SK-N-SH (cell line): Measurements from ENCODE around the gene TRMO. TPM values are rescaled to one million over a fixed set of nuclear protein-coding genes. Genes with fewer than 3 reads are reported as not detected.

Experiments
- CTCF ChIA-PET: fragments of 300-600, 350-600 bp; formaldehyde crosslinking; extraction: SDS; loops from one replicate; lab custom pipeline; 2021; lab: Yijun Ruan, JAX
- POLR2A ChIA-PET: fragments of 350-600 bp; sonication (Branson Sonifier 250); formaldehyde crosslinking; extraction: SDS; loops from one replicate; lab custom pipeline; 2020; ENCODE audit warnings: antibody characterized with exemption, inconsistent platforms; lab: Yijun Ruan, JAX
- DNase-seq: peaks from one replicate; pipeline ENCODE4 v3.0.0; 2012
- H2AFZ ChIP-seq: fragments of 200-600 bp; sonication (generic); 2 replicates; pipeline ENCODE4 v1.8.1; 2016; ENCODE audit warnings: antibody characterized with exemption, mild to moderate bottlenecking, low read depth
- H3F3A ChIP-seq: fragments of 200-600 bp; sonication (generic); replicated peaks from 2 replicates; pipeline ENCODE3; 2016; ENCODE audit warnings: antibody characterized with exemption, mild to moderate bottlenecking; ENCODE audit not compliant: insufficient read depth
- H3K27ac ChIP-seq, 2 experiments: fragments of 200-500 bp in 1 of 2; fragments of 200-600 bp in 1 of 2; sonication (Bioruptor generic) in 1 of 2; sonication (generic), shearing (Covaris generic) in 1 of 2; 2 replicates each; pipeline versions ENCODE4 v1.5.1 to v1.6.1; 2014 to 2016; ENCODE audit warnings: low read depth in 2 of 2, inconsistent platforms in 1 of 2, low read length in 1 of 2, mild to moderate bottlenecking in 1 of 2, mixed read lengths in 1 of 2
- H3K27me3 ChIP-seq: fragments of 200-600 bp; sonication (generic), shearing (Covaris generic); 2 replicates; pipeline ENCODE4 v1.6.1; 2016; ENCODE audit warnings: mixed run types; ENCODE audit not compliant: insufficient read depth
- H3K36me3 ChIP-seq, 2 experiments: fragments of 200-500 bp in 1 of 2; fragments of 200-600 bp in 1 of 2; sonication (Bioruptor generic) in 1 of 2; sonication (generic) in 1 of 2; replicated peaks in 1 of 2; 2 replicates each; pipeline versions ENCODE3 to v1.5.1; 2014 to 2016; ENCODE audit warnings: low read length in 1 of 2, mild to moderate bottlenecking in 1 of 2; ENCODE audit not compliant: insufficient read depth in 2 of 2, control insufficient read depth in 1 of 2
- H3K4me1 ChIP-seq, 2 experiments: fragments of 200-500 bp in 1 of 2; fragments of 200-600 bp in 1 of 2; sonication (Bioruptor generic) in 1 of 2; sonication (generic), shearing (Covaris generic) in 1 of 2; 2 replicates each; pipeline versions ENCODE4 v1.5.1 to v1.6.1; 2014 to 2016; ENCODE audit warnings: low read depth in 1 of 2, low read length in 1 of 2, mixed run types in 1 of 2; ENCODE audit not compliant: insufficient read depth in 2 of 2, control insufficient read depth in 1 of 2
- H3K4me2 ChIP-seq: fragments of 200-600 bp; sonication (generic), shearing (Covaris generic); 2 replicates; pipeline ENCODE4 v1.6.1; 2017; ENCODE audit warnings: mixed run types
- H3K4me3 ChIP-seq, 2 experiments: fragments of 200-500 bp in 1 of 2; fragments of 200-600 bp in 1 of 2; sonication (Bioruptor generic) in 1 of 2; sonication (generic), shearing (Covaris generic) in 1 of 2; 2 replicates each; pipeline versions ENCODE4 v1.5.1 to v1.8.1; 2014 to 2016; ENCODE audit warnings: low read depth in 2 of 2, inconsistent platforms in 1 of 2, low read length in 1 of 2, mild to moderate bottlenecking in 1 of 2, mixed read lengths in 1 of 2, moderate library complexity in 1 of 2
- H3K79me2 ChIP-seq: fragments of 200-600 bp; sonication (generic); 2 replicates; pipeline ENCODE4 v1.8.1; 2017; ENCODE audit warnings: mild to moderate bottlenecking; ENCODE audit not compliant: insufficient read depth
- H3K9ac ChIP-seq: fragments of 200-600 bp; sonication (generic); 2 replicates; pipeline ENCODE4 v1.6.1; 2017; ENCODE audit warnings: mixed run types
- H3K9me2 ChIP-seq: fragments of 200-600 bp; sonication (generic); 2 replicates; pipeline ENCODE4 v1.6.1; 2017; ENCODE audit warnings: mixed run types
- H3K9me3 ChIP-seq: fragments of 200-600 bp; sonication (generic); 2 replicates; pipeline ENCODE4 v1.6.1; 2017; ENCODE audit warnings: mixed run types, mild to moderate bottlenecking, moderate library complexity
- H4K20me1 ChIP-seq: fragments of 200-600 bp; sonication (generic); 2 replicates; pipeline ENCODE4 v1.6.1; 2017; ENCODE audit warnings: mild to moderate bottlenecking, mixed run types; ENCODE audit not compliant: insufficient read depth
- CTCF ChIP-seq: fragments of 200-600 bp; sonication (generic); IDR thresholded peaks from 2 replicates; pipeline ENCODE4 v1.6.1; 2017; ENCODE audit warnings: antibody characterized with exemption, mild to moderate bottlenecking, moderate library complexity
- EZH2phosphoT487 ChIP-seq: fragments of 200-600 bp; sonication (generic); IDR thresholded peaks from 2 replicates; pipeline ENCODE4 v1.6.1; 2017; ENCODE audit warnings: low read depth, mixed run types, mild to moderate bottlenecking, antibody characterized with exemption, moderate library complexity, borderline replicate concordance
- GATA2 ChIP-seq: sonication (generic); formaldehyde crosslinking; IDR thresholded peaks from 2 replicates; pipeline ENCODE4 v1.5.0; 2020; ENCODE audit warnings: mild to moderate bottlenecking, missing genetic modification reagents
- MAX ChIP-seq: IDR thresholded peaks from 2 replicates; pipeline ENCODE4 v1.4.0; 2012; ENCODE audit warnings: low read depth
- MXI1 ChIP-seq: IDR thresholded peaks from 2 replicates; pipeline ENCODE4 v1.6.1; 2012; ENCODE audit warnings: mild to moderate bottlenecking, low read depth, low read length, improper control_type of control experiment
- RAD21 ChIP-seq: IDR thresholded peaks from 2 replicates; pipeline ENCODE4 v1.6.1; 2012; ENCODE audit warnings: mild to moderate bottlenecking, low read length
- RCOR1 ChIP-seq: fragments of 150-350 bp; IDR thresholded peaks from 2 replicates; pipeline ENCODE4 v1.6.1; 2017; ENCODE audit warnings: antibody characterized with exemption, low read length
- RFX5 ChIP-seq: IDR thresholded peaks from 2 replicates; pipeline ENCODE4 v1.6.1; 2012; ENCODE audit warnings: mild to moderate bottlenecking, improper control_type of control experiment, low read length
- RXRA ChIP-seq: IDR thresholded peaks from 2 replicates; pipeline ENCODE4 v1.4.0; 2012; ENCODE audit warnings: low read depth, mild to moderate bottlenecking, borderline replicate concordance
- SMC3 ChIP-seq: IDR thresholded peaks from 2 replicates; pipeline ENCODE4 v1.6.1; 2012; ENCODE audit warnings: low read depth, low read length, improper control_type of control experiment
- YY1 ChIP-seq: IDR thresholded peaks from 2 replicates; pipeline ENCODE4 v1.4.0; 2012; ENCODE audit warnings: low read depth, mild to moderate bottlenecking
- ZBTB33 ChIP-seq: IDR thresholded peaks from 2 replicates; pipeline ENCODE4 v1.4.0; 2012; ENCODE audit warnings: low read depth, borderline replicate concordance
- WGBS: methylation state at CpG from one replicate; pipeline ENCODE4 v1.1.6; 2017; ENCODE audit warnings: low lambda C conversion rate; 5-methylcytosine and 5-hydroxymethylcytosine counted together
- polyA plus RNA-seq, 3 experiments: library from polyadenylated mRNA; depleted of rRNA; stranded (reverse); fragments of >200 nt; gene quantifications; 2 replicates each; pipeline ENCODE4 v1.2.3, GENCODE V29; 2012

Gene TRMO
- polyA plus RNA-seq, 1 of the 3 experiments (the other 2 are of a cell fraction): 8.1 TPM

GRCh38 chr9:97923529-97924108, 1.3 kb upstream of the TRMO start:
- Histone ChIP-seq H4K20me1 (no peaks in the 10 kb centered on the region), H3K9me3 (no peaks in the 10 kb centered on the region), H3K4me3 (peak overlapping the region; percentile 36 to 48; a peak in 2 of 4 replicates), H3F3A (peaks cover 15% of the 10 kb centered on the region), H2AFZ (peak overlapping the region; percentile 99), H3K4me2 (peak overlapping the region; percentile 84), H3K27me3 (0 out of 2 replicates have a peak, but pooled peaks cover under 1% of the 10 kb centered on the region), H3K27ac (peak overlapping the region; percentile 56 to 94), H3K9ac (no peak overlapping the region), H3K79me2 (no peaks in the 10 kb centered on the region; the same call in 1 of the 2 replicates), H3K4me1 (peaks cover 0 to 3% of the 10 kb centered on the region in 2 experiments; a peak in 3 of 4 replicates), H3K9me2 (no peaks in the 10 kb centered on the region), H3K36me3 (no peaks in the 10 kb centered on the region)
- 0% methylated on average over 8 of the region's 8 CpGs for WGBS
- no peak for TF ChIP-seq EZH2phosphoT487
- no peak for TF ChIP-seq RFX5
- TF ChIP-seq CTCF: peak; percentile 94
- TF ChIP-seq YY1: peak; percentile 33; the same call in 1 of the 2 replicates
- peak; percentile 45; the same call in 1 of the 2 replicates for TF ChIP-seq GATA2
- no peak for TF ChIP-seq RXRA
- 0 out of 2 replicates have a peak, but pooled peaks have one; percentile 28 for TF ChIP-seq MAX
- TF ChIP-seq ZBTB33: no peak
- peak; percentile 59 for TF ChIP-seq RAD21
- TF ChIP-seq SMC3: peak; percentile 47
- peak; percentile 43; the same call in 1 of the 2 replicates for TF ChIP-seq MXI1
- TF ChIP-seq RCOR1: 0 out of 2 replicates have a peak, but pooled peaks have one; percentile 37
- DNase-seq: peak; percentile 59
- ChIA-PET POLR2A (interaction anchor here (2.6 kb wide), 1 partner anchor 60 kb away, joined by 16 read pairs; the partner anchor contains the start of gene ANP32B), CTCF (interaction anchor here (0.8 to 5.6 kb wide), 56 partner anchors 8 to 482 kb away, joined by 3 to 96 read pairs (median 5); partner anchors contain the start of genes ANP32B, CORO2A, HEMGN and NANS)
